IMR-90 (cell line): ENCODE data around the gene CAAP1.

ENCODE experiments used
- CTCF ChIP-seq: conservative IDR thresholded peaks from 2 replicates; pipeline ENCODE4 v1.5.1; 2012; ENCODE audit warnings: mild to moderate bottlenecking, low read depth, low read length, improper control_type of control experiment
- MAFK ChIP-seq: IDR thresholded peaks from 2 replicates; pipeline ENCODE4 v1.6.1; 2012; ENCODE audit warnings: low read depth, low read length, improper control_type of control experiment
- MAZ ChIP-seq: IDR thresholded peaks from 2 replicates; pipeline ENCODE4 v1.6.1; 2012; ENCODE audit warnings: low read depth, mild to moderate bottlenecking, low read length, improper control_type of control experiment, moderate library complexity, borderline replicate concordance
- NFE2L2 ChIP-seq: fragments of 150-350 bp; IDR thresholded peaks from 2 replicates; pipeline ENCODE4 v1.6.1; 2016; ENCODE audit warnings: low read depth, mild to moderate bottlenecking, low read length
- POLR2A ChIP-seq: IDR thresholded peaks from 2 replicates; pipeline ENCODE4 v1.6.1; 2012; ENCODE audit warnings: mild to moderate bottlenecking, low read depth, low read length
- RAD21 ChIP-seq: IDR thresholded peaks from 2 replicates; pipeline ENCODE4 v1.6.1; 2012; ENCODE audit warnings: low read length, improper control_type of control experiment
- RCOR1 ChIP-seq: IDR thresholded peaks from 2 replicates; pipeline ENCODE4 v1.6.1; 2012; ENCODE audit warnings: mild to moderate bottlenecking, low read length, improper control_type of control experiment; ENCODE audit not compliant: insufficient replicate concordance
- USF2 ChIP-seq: fragments of 150-350 bp; IDR thresholded peaks from 2 replicates; pipeline ENCODE4 v1.6.1; 2017; ENCODE audit warnings: mild to moderate bottlenecking, antibody characterized with exemption, low read length, low read depth

GRCh38 chr9:26913138-26913668 is 20.6 kb upstream of the CAAP1 start:
- no peak for TF ChIP-seq CTCF
- TF ChIP-seq NFE2L2, result no peak
- no peak for TF ChIP-seq MAFK
- no peak for TF ChIP-seq RAD21
- no peak for TF ChIP-seq POLR2A
- TF ChIP-seq MAZ, result no peak
- no peak for TF ChIP-seq RCOR1
- TF ChIP-seq USF2, result no peak
